ENCODE data around the gene SLC25A6. TPM values are rescaled to one million over a fixed set of nuclear protein-coding genes. Genes with fewer than 3 reads are reported as not detected.

SLC25A6 gene
- total and polyA plus RNA-seq, 9 of the 15 experiments (the other 6 are each of a cell fraction or from before 2014, with no cell fraction given): 24.6 to 330 (median 129) TPM

GRCh38 chrX:1393871-1394615 lies 2.1 kb upstream of the SLC25A6 start (continued):
- TF ChIP-seq PKNOX1 (IDR thresholded peaks at IDR 0.05) (no peak), OTX1 (CRISPR knock-in tag; IDR thresholded peaks at IDR 0.05) (0 out of 2 replicates have a peak, but pooled peaks have one; percentile 58), ZNF3 (CRISPR knock-in tag; IDR thresholded peaks at IDR 0.05) (no peak), NR2C1 (IDR thresholded peaks at IDR 0.05) (peak; percentile 15; the same call in 1 of the 2 replicates), NR2C1 (tag; IDR thresholded peaks at IDR 0.05) (no peak)

GRCh38 chrX:1392376-1393068 lies 609 bp upstream of the SLC25A6 start:
- H3K36me3 ChIP-seq (ENCODE audit: control insufficient read depth, insufficient read depth, low read length): peaks cover 39% of the 10 kb centered on the region; the same call in 2 of the 3 replicates
- peak overlapping the region; percentile 99 for H3K27ac ChIP-seq (ENCODE audit: extremely low read depth, low read depth, low read length)
- H3K79me2 ChIP-seq (ENCODE audit: control insufficient read depth, insufficient read depth, low read length): peaks cover 58% of the 10 kb centered on the region
- peak overlapping the region; percentile 86 for H3K4me3 ChIP-seq
- no CpG with 5 or more reads among the region's 76 CpGs for WGBS (ENCODE audit: insufficient coverage, low coverage, missing lambda C conversion rate)
- no TSS peak for BruUV-seq (replicated peaks)
- intact Hi-C loops (cut with micrococcal nuclease): no loop called here
- FAIRE-seq: no peak
- H3K4me1 ChIP-seq (replicated peaks in 1 of 2; ENCODE audit: control insufficient read depth in 2 of 2, insufficient read depth in 2 of 2, low read length in 2 of 2): peaks cover 0 to 47% of the 10 kb centered on the region in 2 experiments; a peak in 4 of 5 replicates
- in situ Hi-C loops (cut with MboI): no loop called here
- peaks cover 36% of the 10 kb centered on the region for H4K20me1 ChIP-seq (replicated peaks; ENCODE audit: control insufficient read depth, insufficient read depth, low read length)
- peak; percentile 55 for ATAC-seq
- no peaks in the 10 kb centered on the region for H3K9me3 ChIP-seq (replicated peaks; ENCODE audit: control insufficient read depth, insufficient read depth, low read depth, low read length)
- CTCF ChIA-PET (ENCODE audit: low intra/inter-chr PET ratio): no interaction called here
- H3K9me1 ChIP-seq (ENCODE audit: control insufficient read depth, insufficient read depth, low read length): peaks cover 8% of the 10 kb centered on the region
- H3K4me2 ChIP-seq (ENCODE audit: insufficient read depth, low read length): peak overlapping the region; percentile 73
- no peaks in the 10 kb centered on the region for H3K27me3 ChIP-seq (ENCODE audit: control insufficient read depth in 2 of 2, insufficient read depth in 2 of 2, low read length in 2 of 2)
- peak overlapping the region; percentile 96 to 98 for H3K9ac ChIP-seq (ENCODE audit: insufficient read depth in 1 of 2, low read depth in 2 of 2, low read length in 2 of 2)
- DNase-seq (ENCODE audit: extremely low read depth in 1 of 4, low spot score in 3 of 4): peak; percentile 46 to 75 (median 49)
- H2AFZ ChIP-seq (ENCODE audit: low read depth, low read length): peak overlapping the region; percentile 78
- POLR2A ChIA-PET: no interaction called here
- TF ChIP-seq IFI16 (CRISPR knock-in tag; IDR thresholded peaks at IDR 0.05): no peak
- TF ChIP-seq MCM7 (IDR thresholded peaks at IDR 0.05): no peak
- peak; percentile 36; the same call in 1 of the 2 replicates for TF ChIP-seq RB1 (IDR thresholded peaks at IDR 0.05; ENCODE audit: low read depth)
- peak; percentile 91 for TF ChIP-seq MYC (IDR thresholded peaks at IDR 0.05; ENCODE audit: low read depth, low read length)
- TF ChIP-seq MYC (CRISPR knock-in tag; IDR thresholded peaks at IDR 0.05; ENCODE audit: borderline replicate concordance, low read depth): peak; percentile 86; the same call in 1 of the 2 replicates
- TF ChIP-seq RAD21 (CRISPR knock-in tag; conservative IDR thresholded peaks at IDR 0.05 in 1 of 2, IDR thresholded peaks at IDR 0.05 in 1 of 2): no peak
- no peak for TF ChIP-seq CHCHD3 (CRISPR knock-in tag; IDR thresholded peaks at IDR 0.05)
- peak; percentile 86; the same call in 1 of the 2 replicates for TF ChIP-seq ZNF584 (CRISPR knock-in tag; IDR thresholded peaks at IDR 0.05; ENCODE audit: low read depth)
- TF ChIP-seq USF2 (CRISPR knock-in tag; IDR thresholded peaks at IDR 0.05): peak; percentile 33; the same call in 1 of the 2 replicates
- TF ChIP-seq ZNF165 (CRISPR knock-in tag; IDR thresholded peaks at IDR 0.05; ENCODE audit: borderline replicate concordance): peak; percentile 88; the same call in 1 of the 2 replicates
- 0 out of 2 replicates have a peak, but pooled peaks have one; percentile 62 for TF ChIP-seq SRSF3 (IDR thresholded peaks at IDR 0.05; ENCODE audit: insufficient read depth, low read length)
- peak; percentile 46; the same call in 1 of the 2 replicates for TF ChIP-seq FOXP1 (CRISPR knock-in tag; IDR thresholded peaks at IDR 0.05)

Data from K562 (cell line).